ENCODE results near the gene MAP2K4. TPM values are rescaled to one million over a fixed set of nuclear protein-coding genes. Genes with fewer than 3 reads are reported as not detected.

The MAP2K4 gene
- total RNA-seq, 2 donors from 2014 or later: 49.0 to 54.6 TPM

DNA sequence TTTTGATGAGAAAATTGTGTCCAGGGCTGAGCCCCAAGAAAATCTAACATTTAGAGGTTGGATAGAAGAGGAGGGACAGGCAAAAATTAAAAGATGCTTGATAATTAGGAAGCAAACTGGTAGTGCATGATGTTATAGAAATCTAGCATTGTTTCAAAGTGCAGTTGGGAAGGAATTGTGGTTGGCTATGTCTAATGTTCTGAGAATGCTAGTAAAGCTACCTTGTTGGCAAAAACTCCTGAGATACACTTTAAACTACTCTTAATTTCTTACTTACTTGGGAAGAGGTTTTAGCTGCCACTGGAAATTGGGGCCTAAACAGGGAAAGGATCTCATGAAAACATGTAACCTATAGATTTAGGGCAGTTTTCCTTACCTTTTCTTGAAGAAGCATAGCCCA is 48.3 kb downstream of the MAP2K4 start:
- no peak for DNase-seq
- Mint-ChIP-seq H3K36me3 (ENCODE audit: low read depth) (peaks cover 40% of the 10 kb centered on the region), H3K27me3 (ENCODE audit: insufficient read depth) (no peaks in the 10 kb centered on the region), H3K27ac (no peak overlapping the region), H3K9me3 (peaks cover 8% of the 10 kb centered on the region), H3K4me3 (no peak overlapping the region), H3K4me1 (peaks cover under 1% of the 10 kb centered on the region)
- no peaks in the 10 kb centered on the region for H3K27me3 ChIP-seq (ENCODE audit: control insufficient read depth, insufficient read depth, low read length, poor library complexity, severe bottlenecking)
- H3K9ac ChIP-seq (ENCODE audit: extremely low read depth, low read length, poor library complexity, severe bottlenecking): no peak overlapping the region
- H3K36me3 ChIP-seq (ENCODE audit: control insufficient read depth, insufficient read depth, low read length): peaks cover 75% of the 10 kb centered on the region
- no peaks in the 10 kb centered on the region for H3K4me1 ChIP-seq (ENCODE audit: control insufficient read depth, insufficient read depth, low read length)
- H3K4me3 ChIP-seq (ENCODE audit: low read length): no peak overlapping the region
- TF ChIP-seq, protein P1, sequence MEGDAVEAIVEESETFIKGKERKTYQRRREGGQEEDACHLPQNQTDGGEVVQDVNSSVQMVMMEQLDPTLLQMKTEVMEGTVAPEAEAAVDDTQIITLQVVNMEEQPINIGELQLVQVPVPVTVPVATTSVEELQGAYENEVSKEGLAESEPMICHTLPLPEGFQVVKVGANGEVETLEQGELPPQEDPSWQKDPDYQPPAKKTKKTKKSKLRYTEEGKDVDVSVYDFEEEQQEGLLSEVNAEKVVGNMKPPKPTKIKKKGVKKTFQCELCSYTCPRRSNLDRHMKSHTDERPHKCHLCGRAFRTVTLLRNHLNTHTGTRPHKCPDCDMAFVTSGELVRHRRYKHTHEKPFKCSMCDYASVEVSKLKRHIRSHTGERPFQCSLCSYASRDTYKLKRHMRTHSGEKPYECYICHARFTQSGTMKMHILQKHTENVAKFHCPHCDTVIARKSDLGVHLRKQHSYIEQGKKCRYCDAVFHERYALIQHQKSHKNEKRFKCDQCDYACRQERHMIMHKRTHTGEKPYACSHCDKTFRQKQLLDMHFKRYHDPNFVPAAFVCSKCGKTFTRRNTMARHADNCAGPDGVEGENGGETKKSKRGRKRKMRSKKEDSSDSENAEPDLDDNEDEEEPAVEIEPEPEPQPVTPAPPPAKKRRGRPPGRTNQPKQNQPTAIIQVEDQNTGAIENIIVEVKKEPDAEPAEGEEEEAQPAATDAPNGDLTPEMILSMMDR (conservative IDR thresholded peaks at IDR 0.05): no peak
- H3K27ac ChIP-seq (ENCODE audit: low read depth, low read length): no peak overlapping the region
- peaks cover 18% of the 10 kb centered on the region for H3K9me3 ChIP-seq (ENCODE audit: control insufficient read depth, low read length)

DNA sequence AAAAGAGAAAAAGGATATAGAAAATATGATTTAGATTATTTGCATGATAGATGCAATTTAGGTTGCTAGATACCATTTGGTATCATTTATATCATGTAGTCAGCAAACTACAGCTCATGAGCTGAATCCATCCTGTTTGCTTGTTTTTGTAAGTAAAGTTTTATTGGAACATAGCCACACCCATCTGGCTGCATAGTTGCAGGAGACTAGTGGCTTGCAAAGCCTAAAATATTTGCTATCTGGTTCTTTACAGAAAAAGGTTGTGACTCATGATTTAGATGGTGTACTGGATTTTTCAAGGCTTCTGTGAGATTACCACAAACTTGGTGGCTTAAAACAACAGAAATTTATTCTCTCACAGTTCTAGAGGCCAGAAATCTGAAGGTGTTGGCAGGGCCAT is 49.9 kb downstream of the MAP2K4 start:
- no peak overlapping the region for H3K4me3 ChIP-seq (ENCODE audit: low read length)
- H3K36me3 ChIP-seq (ENCODE audit: control insufficient read depth, insufficient read depth, low read length): peaks cover 75% of the 10 kb centered on the region
- H3K27ac ChIP-seq (ENCODE audit: low read depth, low read length): no peak overlapping the region
- no peaks in the 10 kb centered on the region for H3K4me1 ChIP-seq (ENCODE audit: control insufficient read depth, insufficient read depth, low read length)
- H3K27me3 Mint-ChIP-seq (ENCODE audit: insufficient read depth): no peaks in the 10 kb centered on the region
- DNase-seq: no peak
- no peak overlapping the region for H3K27ac Mint-ChIP-seq
- H3K36me3 Mint-ChIP-seq (ENCODE audit: low read depth): peaks cover 33% of the 10 kb centered on the region
- no peak overlapping the region for H3K9ac ChIP-seq (ENCODE audit: extremely low read depth, low read length, poor library complexity, severe bottlenecking)
- H3K9me3 ChIP-seq (ENCODE audit: control insufficient read depth, low read length): peaks cover 8% of the 10 kb centered on the region
- H3K4me3 Mint-ChIP-seq: no peak overlapping the region
- TF ChIP-seq, protein P1 (conservative IDR thresholded peaks at IDR 0.05): no peak
- peaks cover 14% of the 10 kb centered on the region for H3K4me1 Mint-ChIP-seq
- no peaks in the 10 kb centered on the region for H3K27me3 ChIP-seq (ENCODE audit: control insufficient read depth, insufficient read depth, low read length, poor library complexity, severe bottlenecking)
- no peaks in the 10 kb centered on the region for H3K9me3 Mint-ChIP-seq

DNA sequence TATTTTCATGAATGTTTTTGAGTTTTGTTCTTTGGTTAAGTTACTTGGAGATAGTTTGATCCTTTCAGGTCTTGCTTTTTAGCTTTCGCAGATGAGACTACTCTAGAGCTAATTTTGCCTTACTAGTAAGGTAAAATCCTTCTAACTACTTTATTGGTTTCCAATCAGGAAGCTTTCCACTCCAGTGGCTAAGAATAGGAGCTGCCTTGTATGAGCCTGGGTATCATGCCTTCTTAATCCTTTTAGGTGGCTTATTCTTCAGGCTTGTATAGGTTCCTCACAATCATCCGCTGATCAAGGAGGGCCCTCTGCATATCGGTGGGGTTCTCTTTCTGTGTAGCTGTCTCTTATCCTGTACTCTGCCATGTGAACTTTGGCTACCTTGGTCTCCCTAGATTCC is 53.7 kb downstream of the MAP2K4 start:
- WGBS, 2 experiments (ENCODE audit: insufficient coverage in 1 of 2, insufficient read length in 1 of 2): 71 to 84% methylated on average over 2 to 3 of the region's 3 CpGs
- TF ChIP-seq, protein P1 (conservative IDR thresholded peaks at IDR 0.05): no peak
- Mint-ChIP-seq H3K36me3 (ENCODE audit: low read depth) (peaks cover 48% of the 10 kb centered on the region), H3K27me3 (ENCODE audit: insufficient read depth) (no peaks in the 10 kb centered on the region), H3K4me1 (peaks cover 18% of the 10 kb centered on the region), H3K4me3 (no peak overlapping the region), H3K27ac (no peak overlapping the region), H3K9me3 (no peaks in the 10 kb centered on the region)
- H3K4me3 ChIP-seq (ENCODE audit: low read length): no peak overlapping the region
- no peak overlapping the region for H3K27ac ChIP-seq (ENCODE audit: low read depth, low read length)
- no peak for DNase-seq
- no peaks in the 10 kb centered on the region for H3K4me1 ChIP-seq (ENCODE audit: control insufficient read depth, insufficient read depth, low read length)
- H3K36me3 ChIP-seq (ENCODE audit: control insufficient read depth, insufficient read depth, low read length): peaks cover 77% of the 10 kb centered on the region
- no peak overlapping the region for H3K9ac ChIP-seq (ENCODE audit: extremely low read depth, low read length, poor library complexity, severe bottlenecking)
- no peaks in the 10 kb centered on the region for H3K27me3 ChIP-seq (ENCODE audit: control insufficient read depth, insufficient read depth, low read length, poor library complexity, severe bottlenecking)
- H3K9me3 ChIP-seq (ENCODE audit: control insufficient read depth, low read length): peaks cover 21% of the 10 kb centered on the region
